ENCODE results near the gene SLC35E3.
A peak's percentile ranks its signal among the peaks of the same experiment; 100 is the strongest.

The SLC35E3 gene

DNA sequence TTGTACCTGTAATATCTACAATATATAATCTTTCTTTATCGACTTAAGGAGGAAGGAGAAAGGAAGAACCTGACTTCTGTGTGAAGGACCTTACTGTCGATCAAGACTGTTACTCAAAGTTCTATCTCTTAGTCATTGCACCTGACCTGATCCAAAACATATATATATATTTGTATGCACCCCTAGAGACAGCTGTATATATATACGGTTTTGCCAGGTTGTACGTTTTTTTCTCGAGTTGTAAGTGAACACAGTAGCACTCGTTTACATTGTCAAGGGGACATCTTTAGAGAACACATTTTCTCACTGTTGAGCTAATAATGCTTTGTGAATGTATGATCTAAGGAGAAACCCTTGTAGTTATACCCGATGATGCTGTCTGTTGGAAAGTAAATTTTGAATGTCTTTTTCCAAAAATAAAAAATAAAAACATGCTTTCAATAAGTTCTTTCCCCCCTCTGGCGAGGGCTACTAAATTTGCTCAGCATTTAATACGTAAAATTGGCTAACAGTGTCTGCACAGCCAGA lies 536 bp upstream of the SLC35E3 start:
- in situ Hi-C loops (cut with HindIII; ENCODE audit: low sequenced_read_pairs), result no loop called here
- TF ChIP-seq, protein P1, sequence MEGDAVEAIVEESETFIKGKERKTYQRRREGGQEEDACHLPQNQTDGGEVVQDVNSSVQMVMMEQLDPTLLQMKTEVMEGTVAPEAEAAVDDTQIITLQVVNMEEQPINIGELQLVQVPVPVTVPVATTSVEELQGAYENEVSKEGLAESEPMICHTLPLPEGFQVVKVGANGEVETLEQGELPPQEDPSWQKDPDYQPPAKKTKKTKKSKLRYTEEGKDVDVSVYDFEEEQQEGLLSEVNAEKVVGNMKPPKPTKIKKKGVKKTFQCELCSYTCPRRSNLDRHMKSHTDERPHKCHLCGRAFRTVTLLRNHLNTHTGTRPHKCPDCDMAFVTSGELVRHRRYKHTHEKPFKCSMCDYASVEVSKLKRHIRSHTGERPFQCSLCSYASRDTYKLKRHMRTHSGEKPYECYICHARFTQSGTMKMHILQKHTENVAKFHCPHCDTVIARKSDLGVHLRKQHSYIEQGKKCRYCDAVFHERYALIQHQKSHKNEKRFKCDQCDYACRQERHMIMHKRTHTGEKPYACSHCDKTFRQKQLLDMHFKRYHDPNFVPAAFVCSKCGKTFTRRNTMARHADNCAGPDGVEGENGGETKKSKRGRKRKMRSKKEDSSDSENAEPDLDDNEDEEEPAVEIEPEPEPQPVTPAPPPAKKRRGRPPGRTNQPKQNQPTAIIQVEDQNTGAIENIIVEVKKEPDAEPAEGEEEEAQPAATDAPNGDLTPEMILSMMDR (IDR thresholded peaks at IDR 0.05; ENCODE audit: low read depth, low read length, missing control alignments), result no peak
- H3K4me3 ChIP-seq (ENCODE audit: low read depth, low read length), result peak overlapping the region; percentile 63
- no peak for DNase-seq (ENCODE audit: low read depth)

DNA sequence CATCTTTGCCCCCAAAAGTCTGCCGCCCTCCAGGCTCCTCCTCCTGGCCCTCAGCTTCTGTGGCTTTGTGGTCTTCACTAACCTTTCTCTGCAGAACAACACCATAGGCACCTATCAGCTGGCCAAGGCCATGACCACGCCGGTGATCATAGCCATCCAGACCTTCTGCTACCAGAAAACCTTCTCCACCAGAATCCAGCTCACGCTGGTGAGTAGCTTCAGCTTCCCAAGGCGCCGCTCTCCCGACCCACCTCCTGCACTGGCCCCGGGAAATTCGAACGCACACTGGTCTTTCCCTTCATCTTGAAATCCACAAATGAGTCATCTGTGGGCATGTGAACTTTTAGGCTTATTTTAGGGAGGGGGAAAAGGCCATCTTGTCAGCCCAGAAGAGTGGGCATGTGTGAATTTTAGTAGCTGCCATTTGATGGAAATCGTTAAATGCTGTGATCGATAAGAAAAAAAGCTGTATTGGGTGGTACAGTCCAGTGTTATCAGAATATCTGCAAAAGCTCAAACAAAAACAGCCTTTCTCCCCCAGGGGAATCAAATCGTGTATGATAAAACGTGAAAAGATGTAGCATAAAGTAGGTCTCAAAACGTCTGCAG lies 700 bp downstream of the SLC35E3 start:
- H3K4me3 ChIP-seq (ENCODE audit: low read depth, low read length), result peak overlapping the region; percentile 63
- peak; percentile 11 for DNase-seq (ENCODE audit: low read depth)
- in situ Hi-C loops (cut with HindIII; ENCODE audit: low sequenced_read_pairs), result no loop called here
- TF ChIP-seq, protein P1 (IDR thresholded peaks at IDR 0.05; ENCODE audit: low read depth, low read length, missing control alignments), result no peak

DNA sequence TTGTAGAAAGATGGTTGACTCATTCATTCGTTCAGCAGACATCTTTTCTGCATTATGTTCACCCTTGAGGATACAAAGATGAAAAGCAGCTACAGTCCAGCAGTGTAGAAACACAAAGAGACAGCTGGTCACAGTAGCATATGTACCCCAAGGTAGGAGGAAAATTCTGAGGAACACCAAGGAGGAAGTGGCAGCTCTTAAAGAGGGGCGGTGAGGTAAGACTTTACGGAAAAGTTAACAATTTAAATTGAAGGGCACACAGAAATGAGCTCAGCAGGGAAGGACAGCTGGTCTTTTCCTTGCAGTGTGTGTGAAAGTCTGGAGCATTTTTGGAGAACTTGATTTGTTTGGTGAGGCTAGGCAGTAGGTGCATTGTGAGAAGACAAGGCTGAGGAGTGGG lies 3.5 kb downstream of the SLC35E3 start:
- no peak overlapping the region for H3K4me3 ChIP-seq (ENCODE audit: low read depth, low read length)
- TF ChIP-seq, protein P1 (IDR thresholded peaks at IDR 0.05; ENCODE audit: low read depth, low read length, missing control alignments), result no peak
- in situ Hi-C loops (cut with HindIII; ENCODE audit: low sequenced_read_pairs), result no loop called here
- DNase-seq (ENCODE audit: low read depth), result no peak

DNA sequence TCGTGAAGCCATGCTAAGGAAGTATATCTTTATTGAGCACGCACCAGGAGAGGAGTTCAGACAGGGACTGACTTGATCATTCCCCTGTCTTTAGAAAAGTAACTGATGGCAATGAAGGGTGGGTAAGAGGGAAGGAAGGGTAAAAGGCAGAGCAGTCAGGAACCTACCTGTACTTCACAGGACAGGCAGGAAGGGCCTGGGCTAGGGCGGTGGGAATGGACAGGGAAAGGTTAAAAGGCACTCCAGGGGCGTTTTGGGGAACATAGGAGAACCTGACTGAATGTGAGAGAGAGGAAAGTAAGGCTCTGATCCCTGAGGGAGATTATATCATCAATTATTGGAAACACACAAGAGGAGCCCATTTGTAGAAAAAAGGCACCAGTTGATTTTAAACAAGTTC lies 3.9 kb downstream of the SLC35E3 start:
- in situ Hi-C loops (cut with HindIII; ENCODE audit: low sequenced_read_pairs), result no loop called here
- TF ChIP-seq, protein P1 (IDR thresholded peaks at IDR 0.05; ENCODE audit: low read depth, low read length, missing control alignments), result no peak
- DNase-seq (ENCODE audit: low read depth), result no peak
- no peak overlapping the region for H3K4me3 ChIP-seq (ENCODE audit: low read depth, low read length)

DNA sequence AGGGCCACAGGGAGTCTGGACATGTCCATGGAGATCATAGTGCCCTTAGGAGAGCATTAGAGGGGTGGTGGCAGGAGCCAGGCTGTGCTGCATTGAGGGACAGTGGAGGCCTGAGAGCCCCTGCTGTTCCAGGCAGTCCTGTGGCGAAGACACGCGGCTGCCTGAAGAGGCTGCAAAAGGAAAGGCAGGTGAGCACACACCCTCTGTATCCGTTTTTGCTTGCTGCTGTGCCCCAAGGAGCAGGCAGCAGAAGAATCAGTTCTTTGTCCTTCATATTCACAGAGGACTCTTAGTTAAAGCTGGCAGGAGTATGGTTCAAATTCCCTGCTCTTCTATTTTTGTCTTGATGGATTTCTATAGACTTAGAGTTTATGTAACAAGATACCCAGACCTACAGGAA lies 4.5 kb downstream of the SLC35E3 start:
- DNase-seq (ENCODE audit: low read depth), result no peak
- in situ Hi-C loops (cut with HindIII; ENCODE audit: low sequenced_read_pairs), result no loop called here
- no peak overlapping the region for H3K4me3 ChIP-seq (ENCODE audit: low read depth, low read length)
- TF ChIP-seq, protein P1 (IDR thresholded peaks at IDR 0.05; ENCODE audit: low read depth, low read length, missing control alignments), result no peak

DNA sequence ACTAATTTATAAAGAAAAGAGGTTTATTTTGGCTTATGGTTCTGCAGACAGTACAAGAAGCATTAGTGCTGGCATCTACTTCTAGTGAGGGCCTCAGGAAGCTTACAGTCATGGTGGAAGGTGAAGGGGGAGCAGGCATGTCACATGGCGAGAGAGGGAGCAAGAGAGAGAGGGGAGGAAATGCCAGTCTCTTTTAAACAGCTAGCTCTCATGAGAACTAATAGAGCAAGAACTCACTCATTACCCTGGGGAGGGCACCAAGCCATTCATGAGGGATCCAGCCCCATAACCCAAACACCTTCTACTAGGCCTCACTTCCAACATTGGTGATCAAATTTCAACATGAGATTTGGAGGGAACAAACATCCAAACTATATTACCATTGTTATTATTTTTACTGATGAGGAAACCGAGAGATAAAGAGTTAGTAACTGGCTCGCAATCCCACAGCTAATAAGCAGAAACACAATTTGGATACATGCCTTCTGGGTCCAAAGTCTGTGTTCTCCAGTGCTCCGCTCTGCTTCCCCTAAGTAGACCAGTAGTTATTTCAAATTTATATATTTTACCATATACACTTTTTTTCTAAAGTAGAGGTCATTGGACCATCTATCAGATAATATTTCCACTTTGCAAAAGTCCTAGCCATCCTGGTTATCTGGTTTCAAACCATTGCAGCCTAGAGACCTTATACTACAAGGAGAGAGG lies 9.7 kb downstream of the SLC35E3 start:
- no peak for DNase-seq (ENCODE audit: low read depth)
- in situ Hi-C loops (cut with HindIII; ENCODE audit: low sequenced_read_pairs), result no loop called here
- H3K4me3 ChIP-seq (ENCODE audit: low read depth, low read length), result no peak overlapping the region
- TF ChIP-seq, protein P1 (IDR thresholded peaks at IDR 0.05; ENCODE audit: low read depth, low read length, missing control alignments), result no peak

All from astrocyte of the cerebellum (primary cell).